HepG2 (cell line): ENCODE data around the gene SLC16A1. TPM values are rescaled to one million over a fixed set of nuclear protein-coding genes. Genes with fewer than 3 reads are reported as not detected.

Experiments
- ATF1 ChIP-seq: IDR thresholded peaks from 2 replicates; pipeline ENCODE4 v1.6.1; 2016; ENCODE audit warnings: mild to moderate bottlenecking, control low read depth
- DMAP1 ChIP-seq: IDR thresholded peaks from 2 replicates; pipeline ENCODE4 v1.6.1; 2016
- E2F1 ChIP-seq: sonication (generic); formaldehyde crosslinking; IDR thresholded peaks from 2 replicates; pipeline ENCODE4 v1.5.0; 2020; ENCODE audit warnings: missing genetic modification reagents
- ISX ChIP-seq: sonication (generic); formaldehyde crosslinking; conservative IDR thresholded peaks from 2 replicates; pipeline ENCODE4 v1.5.0; 2020; ENCODE audit warnings: missing genetic modification reagents
- MZF1 ChIP-seq: sonication (generic); formaldehyde crosslinking; IDR thresholded peaks from 2 replicates; pipeline ENCODE4 v1.8.1; 2023; ENCODE audit warnings: mild to moderate bottlenecking, missing genetic modification reagents, borderline replicate concordance
- PHF8 ChIP-seq: sonication (generic); formaldehyde crosslinking; IDR thresholded peaks from 2 replicates; pipeline ENCODE4 v1.5.0; 2020; ENCODE audit warnings: missing genetic modification reagents
- PRDM10 ChIP-seq: sonication (generic); formaldehyde crosslinking; IDR thresholded peaks from 2 replicates; pipeline ENCODE4 v1.4.0; 2020; ENCODE audit warnings: low read depth, missing genetic modification reagents
- REL ChIP-seq: sonication (generic); formaldehyde crosslinking; conservative IDR thresholded peaks from 2 replicates; pipeline ENCODE4 v1.8.0; 2022; ENCODE audit warnings: mild to moderate bottlenecking, missing genetic modification reagents, moderate library complexity
- ZNF136 ChIP-seq: sonication (generic); formaldehyde crosslinking; IDR thresholded peaks from 2 replicates; pipeline ENCODE4 v1.8.1; 2022; ENCODE audit warnings: low read depth, mild to moderate bottlenecking, moderate library complexity, missing genetic modification reagents
- ZNF160 ChIP-seq: sonication (generic); formaldehyde crosslinking; IDR thresholded peaks from 2 replicates; pipeline ENCODE4 v1.8.0; 2022; ENCODE audit warnings: mild to moderate bottlenecking, inconsistent platforms, missing genetic modification reagents
- ZNF317 ChIP-seq: sonication (generic); formaldehyde crosslinking; IDR thresholded peaks from 2 replicates; pipeline ENCODE4 v1.5.0; 2020; ENCODE audit warnings: mild to moderate bottlenecking, missing genetic modification reagents
- ZNF44 ChIP-seq: sonication (generic); formaldehyde crosslinking; IDR thresholded peaks from 2 replicates; pipeline ENCODE4 v1.5.1; 2020; ENCODE audit warnings: mild to moderate bottlenecking, missing genetic modification reagents
- ZNF644 ChIP-seq: IDR thresholded peaks from 2 replicates; pipeline ENCODE4 v1.6.1; 2016; ENCODE audit warnings: low read depth
- ZNF777 ChIP-seq: sonication (generic); formaldehyde crosslinking; IDR thresholded peaks from 2 replicates; pipeline ENCODE4 v1.4.0; 2020; ENCODE audit warnings: missing genetic modification reagents
- ZNF788 ChIP-seq: sonication (generic); formaldehyde crosslinking; IDR thresholded peaks from 2 replicates; pipeline ENCODE4 v1.5.0; 2020; ENCODE audit warnings: mild to moderate bottlenecking, missing genetic modification reagents, borderline replicate concordance
- polyA plus RNA-seq, 8 experiments: library from polyadenylated mRNA; depleted of rRNA in 3 of 8; stranded (reverse) in 7 of 8; unstranded in 1 of 8; fragments of >200 nt; fragmentation: Illumina TruSeq in 4 of 8; extraction: Trizol in 4 of 8; gene quantifications; 2 replicates each; pipeline versions ENCODE4 v1.2.1 to v1.2.3, GENCODE V29; 2011 to 2016; ENCODE audit warnings: low read depth in 4 of 8, missing spikeins in 1 of 8, mixed read lengths in 1 of 8; ENCODE audit not compliant: insufficient read depth in 1 of 8
- total RNA-seq, 5 experiments: library from RNA; depleted of rRNA; stranded (reverse); fragments of >200 nt; fragmentation: Illumina TruSeq; extraction: Trizol; gene quantifications; 2 replicates each; pipeline ENCODE4 v1.2.3, GENCODE V29; 2016; ENCODE audit warnings: low read depth in 1 of 5
- TF ChIP-seq, protein P1 (sequence below): sonication (generic); formaldehyde crosslinking; IDR thresholded peaks from 2 replicates; pipeline ENCODE4 v1.4.0; 2020; ENCODE audit warnings: missing genetic modification reagents
- TF ChIP-seq, protein P2 (sequence below): sonication (generic); formaldehyde crosslinking; IDR thresholded peaks from 2 replicates; pipeline ENCODE4 v1.4.0; 2020; ENCODE audit warnings: low read depth, mild to moderate bottlenecking, missing genetic modification reagents
- TF ChIP-seq, protein P3 (sequence below): sonication (generic); formaldehyde crosslinking; IDR thresholded peaks from 2 replicates; pipeline ENCODE4 v1.4.0; 2020; ENCODE audit warnings: missing genetic modification reagents, mild to moderate bottlenecking, borderline replicate concordance

Gene SLC16A1
- total and polyA plus RNA-seq, 2 of the 13 experiments (the other 11 are each of a cell fraction or from before 2014, with no cell fraction given), result 106 to 142 TPM

DNA sequence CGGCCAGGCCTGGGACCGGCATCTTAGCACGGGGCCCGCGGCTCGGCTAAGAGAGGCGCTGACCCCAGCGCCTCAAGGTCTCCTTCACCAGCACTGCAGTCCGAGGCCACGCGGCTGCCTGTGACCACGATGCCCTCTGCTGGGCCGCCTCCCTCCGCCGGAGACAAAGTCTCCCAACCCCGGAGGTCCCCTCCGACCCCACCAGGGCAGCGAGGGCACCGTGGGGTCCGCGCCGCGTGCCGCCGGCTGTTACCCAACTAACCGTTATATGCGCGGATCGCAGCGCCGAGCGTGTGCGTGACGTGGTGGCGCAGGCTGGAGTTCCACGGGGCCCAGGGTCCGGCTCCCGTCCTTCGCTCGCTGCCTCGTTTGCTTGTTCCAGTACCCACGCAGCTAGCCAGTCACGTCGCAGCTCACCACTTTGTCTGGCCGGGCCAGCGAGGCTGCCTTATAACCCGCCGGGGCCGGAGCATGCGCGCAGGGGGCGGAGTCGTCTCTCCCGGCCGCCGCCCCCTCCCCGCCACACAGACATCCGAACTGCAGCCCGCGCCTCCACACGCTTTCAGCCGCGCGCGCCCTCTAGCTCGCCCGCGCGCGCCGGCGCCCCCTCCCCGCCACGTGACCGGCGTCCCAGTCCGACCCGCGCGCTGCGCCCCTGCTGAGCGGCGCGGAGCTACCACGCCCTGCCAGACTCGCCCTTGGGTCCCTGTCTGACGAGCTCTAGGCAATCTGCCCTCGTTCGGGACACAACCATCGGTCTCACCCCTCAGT is at the start of gene SLC16A1 (continued):
- TF ChIP-seq, protein P1, sequence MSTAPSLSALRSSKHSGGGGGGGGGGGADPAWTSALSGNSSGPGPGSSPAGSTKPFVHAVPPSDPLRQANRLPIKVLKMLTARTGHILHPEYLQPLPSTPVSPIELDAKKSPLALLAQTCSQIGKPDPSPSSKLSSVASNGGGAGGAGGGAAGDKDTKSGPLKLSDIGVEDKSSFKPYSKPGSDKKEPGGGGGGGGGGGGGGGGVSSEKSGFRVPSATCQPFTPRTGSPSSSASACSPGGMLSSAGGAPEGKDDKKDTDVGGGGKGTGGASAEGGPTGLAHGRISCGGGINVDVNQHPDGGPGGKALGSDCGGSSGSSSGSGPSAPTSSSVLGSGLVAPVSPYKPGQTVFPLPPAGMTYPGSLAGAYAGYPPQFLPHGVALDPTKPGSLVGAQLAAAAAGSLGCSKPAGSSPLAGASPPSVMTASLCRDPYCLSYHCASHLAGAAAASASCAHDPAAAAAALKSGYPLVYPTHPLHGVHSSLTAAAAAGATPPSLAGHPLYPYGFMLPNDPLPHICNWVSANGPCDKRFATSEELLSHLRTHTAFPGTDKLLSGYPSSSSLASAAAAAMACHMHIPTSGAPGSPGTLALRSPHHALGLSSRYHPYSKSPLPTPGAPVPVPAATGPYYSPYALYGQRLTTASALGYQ (CRISPR knock-in tag), result no peak
- TF ChIP-seq ZNF160 (CRISPR knock-in tag), result peak; percentile 83
- no peak for TF ChIP-seq PRDM10
- TF ChIP-seq ZNF777 (CRISPR knock-in tag), result peak; percentile 71
- TF ChIP-seq ZNF644, result no peak
- peak; percentile 78; the same call in 1 of the 2 replicates for TF ChIP-seq ZNF317
- peak; percentile 76; the same call in 1 of the 2 replicates for TF ChIP-seq ZNF788 (CRISPR knock-in tag)
- TF ChIP-seq ISX (CRISPR knock-in tag), result no peak
- 0 out of 2 replicates have a peak, but pooled peaks have one; percentile 46 for TF ChIP-seq MZF1
- 0 out of 2 replicates have a peak, but pooled peaks have one; percentile 7 for TF ChIP-seq E2F1 (CRISPR knock-in tag)
- no peak for TF ChIP-seq ZNF44
- TF ChIP-seq ZNF136 (CRISPR knock-in tag), result no peak
- no peak for TF ChIP-seq ATF1
- TF ChIP-seq REL, result peak; percentile 95
- TF ChIP-seq, protein P2, sequence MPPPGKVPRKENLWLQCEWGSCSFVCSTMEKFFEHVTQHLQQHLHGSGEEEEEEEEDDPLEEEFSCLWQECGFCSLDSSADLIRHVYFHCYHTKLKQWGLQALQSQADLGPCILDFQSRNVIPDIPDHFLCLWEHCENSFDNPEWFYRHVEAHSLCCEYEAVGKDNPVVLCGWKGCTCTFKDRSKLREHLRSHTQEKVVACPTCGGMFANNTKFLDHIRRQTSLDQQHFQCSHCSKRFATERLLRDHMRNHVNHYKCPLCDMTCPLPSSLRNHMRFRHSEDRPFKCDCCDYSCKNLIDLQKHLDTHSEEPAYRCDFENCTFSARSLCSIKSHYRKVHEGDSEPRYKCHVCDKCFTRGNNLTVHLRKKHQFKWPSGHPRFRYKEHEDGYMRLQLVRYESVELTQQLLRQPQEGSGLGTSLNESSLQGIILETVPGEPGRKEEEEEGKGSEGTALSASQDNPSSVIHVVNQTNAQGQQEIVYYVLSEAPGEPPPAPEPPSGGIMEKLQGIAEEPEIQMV (CRISPR knock-in tag), result no peak
- TF ChIP-seq DMAP1 (CRISPR knock-in tag), result peak; percentile 83
- TF ChIP-seq PHF8, result peak; percentile 87
- TF ChIP-seq, protein P3, sequence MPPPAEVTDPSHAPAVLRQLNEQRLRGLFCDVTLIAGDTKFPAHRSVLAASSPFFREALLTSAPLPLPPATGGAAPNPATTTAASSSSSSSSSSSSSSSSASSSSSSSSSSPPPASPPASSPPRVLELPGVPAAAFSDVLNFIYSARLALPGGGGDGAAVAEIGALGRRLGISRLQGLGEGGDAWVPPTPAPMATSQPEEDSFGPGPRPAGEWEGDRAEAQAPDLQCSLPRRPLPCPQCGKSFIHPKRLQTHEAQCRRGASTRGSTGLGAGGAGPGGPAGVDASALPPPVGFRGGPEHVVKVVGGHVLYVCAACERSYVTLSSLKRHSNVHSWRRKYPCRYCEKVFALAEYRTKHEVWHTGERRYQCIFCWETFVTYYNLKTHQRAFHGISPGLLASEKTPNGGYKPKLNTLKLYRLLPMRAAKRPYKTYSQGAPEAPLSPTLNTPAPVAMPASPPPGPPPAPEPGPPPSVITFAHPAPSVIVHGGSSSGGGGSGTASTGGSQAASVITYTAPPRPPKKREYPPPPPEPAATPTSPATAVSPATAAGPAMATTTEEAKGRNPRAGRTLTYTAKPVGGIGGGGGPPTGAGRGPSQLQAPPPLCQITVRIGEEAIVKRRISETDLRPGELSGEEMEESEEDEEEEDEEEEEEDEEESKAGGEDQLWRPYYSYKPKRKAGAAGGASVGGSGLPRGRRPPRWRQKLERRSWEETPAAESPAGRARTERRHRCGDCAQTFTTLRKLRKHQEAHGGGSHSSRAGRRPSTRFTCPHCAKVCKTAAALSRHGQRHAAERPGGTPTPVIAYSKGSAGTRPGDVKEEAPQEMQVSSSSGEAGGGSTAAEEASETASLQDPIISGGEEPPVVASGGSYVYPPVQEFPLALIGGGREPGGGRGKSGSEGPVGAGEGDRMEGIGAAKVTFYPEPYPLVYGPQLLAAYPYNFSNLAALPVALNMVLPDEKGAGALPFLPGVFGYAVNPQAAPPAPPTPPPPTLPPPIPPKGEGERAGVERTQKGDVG, result peak; percentile 37; the same call in 1 of the 2 replicates
